Neural cell (in vitro differentiated cells): Measurements from ENCODE around the gene TRAPPC3. TPM values are rescaled to one million over a fixed set of nuclear protein-coding genes. Genes with fewer than 3 reads are reported as not detected.

Source experiments
- H2AFZ ChIP-seq: fragments of 200-600, 300-800 bp; sonication (generic), shearing (Covaris generic); 2 replicates; pipeline ENCODE4 v1.6.0; 2014; ENCODE audit warnings: low read depth, mild to moderate bottlenecking, antibody characterized with exemption, low read length, moderate library complexity
- H3F3A ChIP-seq: fragments of 200-600 bp; shearing (Covaris generic); 2 replicates; pipeline ENCODE4 v1.6.1; 2016; ENCODE audit warnings: mild to moderate bottlenecking, moderate library complexity, mixed read lengths, antibody characterized with exemption, low read length; ENCODE audit not compliant: insufficient read depth, poor library complexity, severe bottlenecking
- H3K27ac ChIP-seq: fragments of 200-600, 300-800 bp; sonication (generic), shearing (Covaris generic); 2 replicates; pipeline ENCODE4 v1.5.1; 2014; ENCODE audit warnings: mild to moderate bottlenecking, low read length, moderate library complexity
- H3K27me3 ChIP-seq: fragments of 300-800, 200-600 bp; sonication (generic), shearing (Covaris generic); 2 replicates; pipeline ENCODE4 v1.6.0; 2014; ENCODE audit warnings: mild to moderate bottlenecking, low read depth, low read length, moderate library complexity; ENCODE audit not compliant: insufficient read depth
- H3K36me3 ChIP-seq: fragments of 300-800, 200-600 bp; sonication (generic), shearing (Covaris generic); 2 replicates; pipeline ENCODE4 v1.5.1; 2014; ENCODE audit warnings: mild to moderate bottlenecking, antibody characterized with exemption, low read length, moderate library complexity; ENCODE audit not compliant: insufficient read depth
- H3K4me2 ChIP-seq: fragments of 300-800, 200-600 bp; sonication (generic), shearing (Covaris generic); 2 replicates; pipeline ENCODE4 v1.6.0; 2014; ENCODE audit warnings: mild to moderate bottlenecking, low read length
- H3K4me3 ChIP-seq: fragments of 300-800, 200-600 bp; sonication (generic), shearing (Covaris generic); 2 replicates; pipeline ENCODE4 v1.5.1; 2014; ENCODE audit warnings: mild to moderate bottlenecking, low read length, moderate library complexity
- H3K79me2 ChIP-seq: fragments of 200-600 bp; shearing (Covaris generic); replicated peaks from 2 replicates; pipeline ENCODE4 v1.6.0; 2014; ENCODE audit warnings: mild to moderate bottlenecking, low read length, moderate library complexity; ENCODE audit not compliant: insufficient read depth
- H3K9ac ChIP-seq: fragments of 300-800, 200-600 bp; sonication (generic), shearing (Covaris generic); 2 replicates; pipeline ENCODE4 v1.6.1; 2016; ENCODE audit warnings: mild to moderate bottlenecking, low read length, mixed read lengths
- H3K9me2 ChIP-seq: fragments of 200-600 bp; shearing (Covaris generic); 2 replicates; pipeline ENCODE4 v1.6.1; 2016; ENCODE audit warnings: mild to moderate bottlenecking, low read length, mixed read lengths; ENCODE audit not compliant: insufficient read depth
- H3K9me3 ChIP-seq: fragments of 200-600, 300-800 bp; sonication (generic), shearing (Covaris generic); 2 replicates; pipeline ENCODE4 v1.6.1; 2016; ENCODE audit warnings: mild to moderate bottlenecking, mixed run types, low read length, moderate library complexity, mixed read lengths
- H4K20me1 ChIP-seq: fragments of 200-600 bp; shearing (Covaris generic); 2 replicates; pipeline ENCODE4 v1.6.1; 2016; ENCODE audit warnings: mild to moderate bottlenecking, mixed run types; ENCODE audit not compliant: insufficient read depth
- CTCF ChIP-seq: fragments of 450-650 bp; IDR thresholded peaks from 2 replicates; pipeline ENCODE4 v1.5.1; 2014; ENCODE audit warnings: antibody characterized with exemption, mild to moderate bottlenecking, moderate library complexity; ENCODE audit not compliant: poor library complexity, severe bottlenecking
- EP300 ChIP-seq: fragments of 450-650 bp; conservative IDR thresholded peaks from 2 replicates; pipeline ENCODE4 v1.6.1; 2014; ENCODE audit warnings: antibody characterized with exemption, mild to moderate bottlenecking, moderate library complexity; ENCODE audit not compliant: poor library complexity, severe bottlenecking
- EZH2 ChIP-seq: fragments of 200-600, 300-800 bp; shearing (Covaris generic), sonication (generic); IDR thresholded peaks from 2 replicates; pipeline ENCODE4 v1.6.1; 2014; ENCODE audit warnings: antibody characterized with exemption, low read length, borderline replicate concordance, mild to moderate bottlenecking; ENCODE audit not compliant: insufficient read depth, poor library complexity, severe bottlenecking
- MXI1 ChIP-seq: fragments of 450-650 bp; conservative IDR thresholded peaks from 2 replicates; pipeline ENCODE4 v1.6.1; 2014; ENCODE audit warnings: antibody characterized with exemption, mild to moderate bottlenecking; ENCODE audit not compliant: poor library complexity, severe bottlenecking
- POLR2AphosphoS5 ChIP-seq: IDR thresholded peaks from 2 replicates; pipeline ENCODE4 v1.6.1; 2012
- RAD21 ChIP-seq: fragments of 450-650 bp; conservative IDR thresholded peaks from 2 replicates; pipeline ENCODE4 v1.6.1; 2014; ENCODE audit warnings: antibody characterized with exemption, mild to moderate bottlenecking, moderate library complexity
- SMC3 ChIP-seq: fragments of 450-650 bp; conservative IDR thresholded peaks from 2 replicates; pipeline ENCODE4 v1.6.1; 2014; ENCODE audit warnings: antibody characterized with exemption, mild to moderate bottlenecking, moderate library complexity; ENCODE audit not compliant: poor library complexity
- TAF1 ChIP-seq: IDR thresholded peaks from 2 replicates; pipeline ENCODE4 v1.6.1; 2012; ENCODE audit warnings: low read depth
- polyA plus RNA-seq: library from polyadenylated mRNA; depleted of rRNA; stranded (reverse); fragments of >200 nt; gene quantifications from 2 replicates; pipeline ENCODE4 v1.2.3, GENCODE V29; 2014
- TF ChIP-seq, protein P1 (sequence below): IDR thresholded peaks from 2 replicates; pipeline ENCODE4 v1.6.1; 2012; ENCODE audit warnings: borderline replicate concordance

The TRAPPC3 gene
- polyA plus RNA-seq, 1 donor from 2014 or later: 278 TPM

- H3K27ac ChIP-seq: no peak overlapping the region
These were observed 29.4 kb upstream of the TRAPPC3 start for GRCh38 chr1:36178471-36179219.

GRCh38 chr1:36177589-36178431 lies 28.5 kb upstream of the TRAPPC3 start:
- peaks cover 6% of the 10 kb centered on the region for H3K36me3 ChIP-seq
- H3K79me2 ChIP-seq: no peaks in the 10 kb centered on the region
- H3K27me3 ChIP-seq: no peaks in the 10 kb centered on the region
- no peak overlapping the region for H3K4me3 ChIP-seq
- no peak overlapping the region for H3K27ac ChIP-seq
- H3K9me3 ChIP-seq: no peaks in the 10 kb centered on the region
- H3K9ac ChIP-seq: no peak overlapping the region
- no peaks in the 10 kb centered on the region for H3K9me2 ChIP-seq
- no peak overlapping the region for H2AFZ ChIP-seq
- H3F3A ChIP-seq: no peaks in the 10 kb centered on the region
- H4K20me1 ChIP-seq: peaks cover 4% of the 10 kb centered on the region
- no peak overlapping the region for H3K4me2 ChIP-seq
- TF ChIP-seq EZH2: no peak
- no peak for TF ChIP-seq MXI1
- no peak for TF ChIP-seq CTCF
- no peak for TF ChIP-seq TAF1
- TF ChIP-seq RAD21: no peak
- TF ChIP-seq POLR2AphosphoS5: no peak
- TF ChIP-seq EP300: no peak

More at GRCh38 chr1:36178471-36179219, 29.4 kb upstream of the TRAPPC3 start:
- Histone ChIP-seq H3K9me2 (no peaks in the 10 kb centered on the region), H3K4me2 (no peak overlapping the region), H3K79me2 (no peaks in the 10 kb centered on the region), H3K4me3 (no peak overlapping the region), H3K9me3 (no peaks in the 10 kb centered on the region), H3K27me3 (no peaks in the 10 kb centered on the region), H2AFZ (no peak overlapping the region), H3K36me3 (peaks cover 4% of the 10 kb centered on the region), H3K9ac (no peak overlapping the region), H3F3A (no peaks in the 10 kb centered on the region), H4K20me1 (peaks cover 4% of the 10 kb centered on the region)
- TF ChIP-seq MXI1 (no peak), RAD21 (no peak), CTCF (no peak), EZH2 (no peak), SMC3 (no peak), TAF1 (no peak), EP300 (no peak), POLR2AphosphoS5 (no peak)
- TF ChIP-seq, protein P1, sequence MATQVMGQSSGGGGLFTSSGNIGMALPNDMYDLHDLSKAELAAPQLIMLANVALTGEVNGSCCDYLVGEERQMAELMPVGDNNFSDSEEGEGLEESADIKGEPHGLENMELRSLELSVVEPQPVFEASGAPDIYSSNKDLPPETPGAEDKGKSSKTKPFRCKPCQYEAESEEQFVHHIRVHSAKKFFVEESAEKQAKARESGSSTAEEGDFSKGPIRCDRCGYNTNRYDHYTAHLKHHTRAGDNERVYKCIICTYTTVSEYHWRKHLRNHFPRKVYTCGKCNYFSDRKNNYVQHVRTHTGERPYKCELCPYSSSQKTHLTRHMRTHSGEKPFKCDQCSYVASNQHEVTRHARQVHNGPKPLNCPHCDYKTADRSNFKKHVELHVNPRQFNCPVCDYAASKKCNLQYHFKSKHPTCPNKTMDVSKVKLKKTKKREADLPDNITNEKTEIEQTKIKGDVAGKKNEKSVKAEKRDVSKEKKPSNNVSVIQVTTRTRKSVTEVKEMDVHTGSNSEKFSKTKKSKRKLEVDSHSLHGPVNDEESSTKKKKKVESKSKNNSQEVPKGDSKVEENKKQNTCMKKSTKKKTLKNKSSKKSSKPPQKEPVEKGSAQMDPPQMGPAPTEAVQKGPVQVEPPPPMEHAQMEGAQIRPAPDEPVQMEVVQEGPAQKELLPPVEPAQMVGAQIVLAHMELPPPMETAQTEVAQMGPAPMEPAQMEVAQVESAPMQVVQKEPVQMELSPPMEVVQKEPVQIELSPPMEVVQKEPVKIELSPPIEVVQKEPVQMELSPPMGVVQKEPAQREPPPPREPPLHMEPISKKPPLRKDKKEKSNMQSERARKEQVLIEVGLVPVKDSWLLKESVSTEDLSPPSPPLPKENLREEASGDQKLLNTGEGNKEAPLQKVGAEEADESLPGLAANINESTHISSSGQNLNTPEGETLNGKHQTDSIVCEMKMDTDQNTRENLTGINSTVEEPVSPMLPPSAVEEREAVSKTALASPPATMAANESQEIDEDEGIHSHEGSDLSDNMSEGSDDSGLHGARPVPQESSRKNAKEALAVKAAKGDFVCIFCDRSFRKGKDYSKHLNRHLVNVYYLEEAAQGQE: no peak
